Measurements from ENCODE around the gene COLQ. TPM values are rescaled to one million over a fixed set of nuclear protein-coding genes. Genes with fewer than 3 reads are reported as not detected.
"Not testable (repeated sequence)": the region's sequence is repeated elsewhere in the genome, so short reads cannot be mapped to it uniquely, and the experiment has no call there.

Gene COLQ
- total RNA-seq, 6 experiments from 2014 or later: 0.17 to 0.54 (median 0.29) TPM

DNA sequence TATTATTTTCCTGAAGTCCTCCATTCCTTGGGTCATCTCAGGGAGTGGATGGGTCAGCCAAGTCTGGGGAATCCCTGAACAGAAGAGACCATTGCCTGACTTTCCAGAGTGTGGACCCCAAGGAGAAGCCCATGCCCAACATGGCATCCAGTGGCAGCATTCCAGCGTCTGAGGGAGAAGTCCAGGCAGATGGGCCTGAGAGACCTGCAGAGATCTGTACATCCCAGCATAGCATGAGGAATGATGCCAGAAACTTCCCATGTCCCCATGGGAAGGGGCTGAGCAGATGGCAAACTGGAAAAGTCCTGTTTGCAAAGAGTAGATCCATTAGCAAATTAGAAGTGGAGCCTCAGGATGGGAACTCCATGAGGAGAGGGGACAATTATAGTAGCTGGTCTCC, 17.6 kb upstream of the COLQ start:
- no peaks in the 10 kb centered on the region for H3K9me3 Mint-ChIP-seq
- TF ChIP-seq, protein P1, sequence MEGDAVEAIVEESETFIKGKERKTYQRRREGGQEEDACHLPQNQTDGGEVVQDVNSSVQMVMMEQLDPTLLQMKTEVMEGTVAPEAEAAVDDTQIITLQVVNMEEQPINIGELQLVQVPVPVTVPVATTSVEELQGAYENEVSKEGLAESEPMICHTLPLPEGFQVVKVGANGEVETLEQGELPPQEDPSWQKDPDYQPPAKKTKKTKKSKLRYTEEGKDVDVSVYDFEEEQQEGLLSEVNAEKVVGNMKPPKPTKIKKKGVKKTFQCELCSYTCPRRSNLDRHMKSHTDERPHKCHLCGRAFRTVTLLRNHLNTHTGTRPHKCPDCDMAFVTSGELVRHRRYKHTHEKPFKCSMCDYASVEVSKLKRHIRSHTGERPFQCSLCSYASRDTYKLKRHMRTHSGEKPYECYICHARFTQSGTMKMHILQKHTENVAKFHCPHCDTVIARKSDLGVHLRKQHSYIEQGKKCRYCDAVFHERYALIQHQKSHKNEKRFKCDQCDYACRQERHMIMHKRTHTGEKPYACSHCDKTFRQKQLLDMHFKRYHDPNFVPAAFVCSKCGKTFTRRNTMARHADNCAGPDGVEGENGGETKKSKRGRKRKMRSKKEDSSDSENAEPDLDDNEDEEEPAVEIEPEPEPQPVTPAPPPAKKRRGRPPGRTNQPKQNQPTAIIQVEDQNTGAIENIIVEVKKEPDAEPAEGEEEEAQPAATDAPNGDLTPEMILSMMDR (IDR thresholded peaks at IDR 0.05): no peak
- H3K36me3 Mint-ChIP-seq (ENCODE audit: low read depth): no peaks in the 10 kb centered on the region
- no peak overlapping the region for H3K27ac Mint-ChIP-seq
- no peak for DNase-seq
- H3K27me3 Mint-ChIP-seq (ENCODE audit: insufficient read depth): peaks cover 5% of the 10 kb centered on the region
- H3K4me3 Mint-ChIP-seq: no peak overlapping the region
- H3K4me1 Mint-ChIP-seq (ENCODE audit: low read depth): no peaks in the 10 kb centered on the region

DNA sequence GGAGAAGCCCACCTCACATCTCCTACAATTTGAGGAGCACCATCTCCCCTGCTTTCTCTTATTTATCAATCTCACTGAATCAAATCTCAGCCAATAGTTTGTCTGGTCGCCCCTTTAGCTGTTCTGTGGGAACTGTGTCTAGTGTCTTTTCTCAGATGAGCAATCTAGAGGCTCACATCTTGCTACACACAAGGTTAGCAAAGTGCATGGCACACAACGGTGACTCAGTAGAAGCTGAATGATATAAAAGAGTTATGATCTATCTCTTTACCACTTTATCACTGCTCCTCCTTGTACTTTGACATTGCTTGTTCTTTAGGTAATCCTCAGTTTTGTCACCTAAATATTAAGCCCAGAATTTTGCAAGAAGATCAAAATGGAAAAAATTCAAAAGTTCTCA, 16.8 kb upstream of the COLQ start:
- no peak for DNase-seq
- no peaks in the 10 kb centered on the region for H3K36me3 Mint-ChIP-seq (ENCODE audit: low read depth)
- H3K9me3 Mint-ChIP-seq: no peaks in the 10 kb centered on the region
- H3K27ac Mint-ChIP-seq: no peak overlapping the region
- H3K4me1 Mint-ChIP-seq (ENCODE audit: low read depth): no peaks in the 10 kb centered on the region
- TF ChIP-seq, protein P1 (IDR thresholded peaks at IDR 0.05): no peak
- H3K27me3 Mint-ChIP-seq (ENCODE audit: insufficient read depth): peaks cover 5% of the 10 kb centered on the region
- no peak overlapping the region for H3K4me3 Mint-ChIP-seq

DNA sequence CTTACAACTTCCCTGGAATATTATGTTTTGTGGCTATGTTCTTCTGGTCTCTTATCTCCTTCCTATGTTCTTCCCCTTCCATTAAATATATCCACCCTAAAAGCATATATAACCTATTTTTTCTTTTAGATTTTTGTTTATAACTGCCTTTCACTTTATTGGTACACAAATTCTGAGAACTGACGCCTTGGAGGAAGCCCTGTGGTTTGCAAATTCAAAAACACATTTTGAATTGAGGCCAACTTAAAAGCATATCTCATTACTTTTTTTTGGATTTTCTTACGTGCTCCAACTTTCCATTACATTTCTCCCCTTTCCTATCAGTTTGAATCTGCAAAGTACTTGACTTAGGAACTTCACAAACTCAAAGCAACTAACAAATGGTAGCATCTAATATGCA, 15.3 kb upstream of the COLQ start:
- Mint-ChIP-seq H3K4me3 (no peak overlapping the region), H3K4me1 (ENCODE audit: low read depth) (no peaks in the 10 kb centered on the region), H3K36me3 (ENCODE audit: low read depth) (no peaks in the 10 kb centered on the region), H3K27ac (no peak overlapping the region), H3K27me3 (ENCODE audit: insufficient read depth) (peaks cover 5% of the 10 kb centered on the region), H3K9me3 (no peaks in the 10 kb centered on the region)
- TF ChIP-seq, protein P1 (IDR thresholded peaks at IDR 0.05): no peak
- DNase-seq: no peak

DNA sequence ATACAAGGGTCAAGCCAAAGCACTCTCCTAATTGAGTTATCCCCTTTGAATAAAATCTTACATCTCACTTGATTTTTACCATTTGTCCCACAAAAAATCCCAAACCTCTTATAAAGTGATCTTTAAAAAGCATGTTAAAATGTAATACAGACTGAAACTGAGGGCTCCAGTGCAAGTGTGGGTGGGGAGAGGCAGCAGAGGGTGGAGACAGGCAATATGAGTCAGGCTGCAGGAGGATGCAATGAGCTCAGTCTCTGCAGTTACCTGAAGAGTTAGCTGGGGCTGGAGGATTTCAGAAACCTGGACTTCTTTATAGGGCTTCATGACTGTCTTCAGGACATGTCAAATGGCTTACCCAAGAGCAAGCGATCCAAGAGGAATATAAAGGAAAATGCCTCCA, 14.2 kb upstream of the COLQ start:
- H3K4me1 Mint-ChIP-seq (ENCODE audit: low read depth): no peaks in the 10 kb centered on the region
- peaks cover 13% of the 10 kb centered on the region for H3K27me3 Mint-ChIP-seq (ENCODE audit: insufficient read depth)
- H3K27ac Mint-ChIP-seq: no peak overlapping the region
- no peak for DNase-seq
- H3K36me3 Mint-ChIP-seq (ENCODE audit: low read depth): no peaks in the 10 kb centered on the region
- H3K9me3 Mint-ChIP-seq: no peaks in the 10 kb centered on the region
- TF ChIP-seq, protein P1 (IDR thresholded peaks at IDR 0.05): no peak
- H3K4me3 Mint-ChIP-seq: no peak overlapping the region

DNA sequence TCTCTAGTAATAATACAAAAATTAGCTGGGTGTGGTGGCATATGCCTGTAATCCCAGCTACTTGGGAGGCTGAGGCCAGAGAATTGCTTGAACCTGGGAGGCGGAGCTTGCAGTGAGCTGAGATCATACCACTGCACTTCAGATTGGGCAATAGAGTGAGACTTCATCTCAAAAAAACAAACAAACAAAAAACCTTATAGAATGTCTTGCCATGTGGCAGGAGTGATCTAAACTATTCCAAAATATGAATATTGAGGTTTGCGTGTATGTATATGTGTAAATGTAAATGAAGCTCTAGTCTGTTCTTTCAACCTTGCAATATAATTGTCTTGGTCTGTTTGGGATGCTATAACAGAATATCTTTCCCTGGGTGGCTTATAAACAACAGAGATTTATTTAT, 11.1 kb upstream of the COLQ start:
- H3K36me3 Mint-ChIP-seq (ENCODE audit: low read depth); H3K4me3 Mint-ChIP-seq; H3K4me1 Mint-ChIP-seq (ENCODE audit: low read depth); DNase-seq; H3K27ac Mint-ChIP-seq; H3K9me3 Mint-ChIP-seq: not testable (repeated sequence)
- H3K27me3 Mint-ChIP-seq (ENCODE audit: insufficient read depth): peaks cover 19% of the 10 kb centered on the region

DNA sequence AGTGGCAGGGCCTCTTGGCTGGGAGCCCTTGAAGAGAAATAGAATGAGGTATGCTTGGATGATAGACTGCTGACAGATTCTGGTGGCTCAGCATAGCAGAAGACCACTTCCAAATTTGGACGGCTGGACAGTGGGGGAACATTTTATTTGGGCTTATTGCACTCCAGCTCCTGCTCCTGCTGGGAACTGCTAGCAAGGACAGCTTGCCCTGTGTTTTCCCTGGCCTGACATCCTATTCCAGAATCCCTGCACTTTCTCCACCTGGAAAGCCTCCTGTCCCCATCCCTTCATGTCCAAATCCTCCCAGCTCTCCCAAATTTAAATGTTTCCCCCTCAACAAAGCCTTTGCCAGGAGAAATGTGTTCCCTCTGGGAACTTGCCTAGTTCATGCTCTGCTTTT, 9.8 kb upstream of the COLQ start:
- TF ChIP-seq, protein P1 (IDR thresholded peaks at IDR 0.05): no peak
- Mint-ChIP-seq H3K9me3 (no peaks in the 10 kb centered on the region), H3K36me3 (ENCODE audit: low read depth) (no peaks in the 10 kb centered on the region), H3K27ac (no peak overlapping the region), H3K27me3 (ENCODE audit: insufficient read depth) (peaks cover 19% of the 10 kb centered on the region), H3K4me1 (ENCODE audit: low read depth) (no peaks in the 10 kb centered on the region), H3K4me3 (no peak overlapping the region)
- DNase-seq: no peak
